ENCODE results near the gene C16orf96. TPM values are rescaled to one million over a fixed set of nuclear protein-coding genes. Genes with fewer than 3 reads are reported as not detected.

The C16orf96 gene
- total and polyA plus RNA-seq, 2 of the 13 experiments (the other 11 are each of a cell fraction or from before 2014, with no cell fraction given), result 0.03 TPM; not detected in 1

GRCh38 chr16:4613636-4614570 lies 57.8 kb downstream of the C16orf96 start (continued):
- TF ChIP-seq ZNF142 (CRISPR knock-in tag; IDR thresholded peaks at IDR 0.05), result peak; percentile 59
- TF ChIP-seq XBP1 (CRISPR knock-in tag; IDR thresholded peaks at IDR 0.05), result no peak
- TF ChIP-seq, protein P1, sequence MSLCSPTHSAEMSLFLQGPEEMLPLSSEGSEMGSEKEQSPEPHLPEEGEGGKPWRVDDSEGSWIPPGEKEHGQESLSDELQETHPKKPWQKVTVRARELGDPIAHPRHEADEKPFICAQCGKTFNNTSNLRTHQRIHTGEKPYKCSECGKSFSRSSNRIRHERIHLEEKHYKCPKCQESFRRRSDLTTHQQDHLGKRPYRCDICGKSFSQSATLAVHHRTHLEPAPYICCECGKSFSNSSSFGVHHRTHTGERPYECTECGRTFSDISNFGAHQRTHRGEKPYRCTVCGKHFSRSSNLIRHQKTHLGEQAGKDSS (CRISPR knock-in tag; IDR thresholded peaks at IDR 0.05; ENCODE audit: borderline replicate concordance, low read depth), result no peak
- 0 out of 2 replicates have a peak, but pooled peaks have one; percentile 20 for TF ChIP-seq CBFB (CRISPR knock-in tag; IDR thresholded peaks at IDR 0.05)
- TF ChIP-seq ZC3H4 (CRISPR knock-in tag; IDR thresholded peaks at IDR 0.05; ENCODE audit: borderline replicate concordance), result no peak
- TF ChIP-seq TFDP2 (CRISPR knock-in tag; IDR thresholded peaks at IDR 0.05), result no peak
- no peak for TF ChIP-seq FOXP1 (IDR thresholded peaks at IDR 0.05)
- TF ChIP-seq FOXP1 (CRISPR knock-in tag; IDR thresholded peaks at IDR 0.05), result 0 out of 2 replicates have a peak, but pooled peaks have one; percentile 9
- peak; percentile 83 for TF ChIP-seq ZNF546 (CRISPR knock-in tag; conservative IDR thresholded peaks at IDR 0.05)
- 0 out of 2 replicates have a peak, but pooled peaks have one; percentile 42 for TF ChIP-seq HNRNPL (IDR thresholded peaks at IDR 0.05; ENCODE audit: low read depth, low read length)
- no peak for TF ChIP-seq ZNF124 (CRISPR knock-in tag; IDR thresholded peaks at IDR 0.05)
- no peak for TF ChIP-seq ZNF761 (CRISPR knock-in tag; conservative IDR thresholded peaks at IDR 0.05)
- TF ChIP-seq NR0B2 (CRISPR knock-in tag; IDR thresholded peaks at IDR 0.05), result peak; percentile 67; the same call in 1 of the 2 replicates
- TF ChIP-seq TRAFD1 (CRISPR knock-in tag; IDR thresholded peaks at IDR 0.05; ENCODE audit: borderline replicate concordance), result no peak
- no peak for TF ChIP-seq ATRX (CRISPR knock-in tag; IDR thresholded peaks at IDR 0.05; ENCODE audit: borderline replicate concordance)
- TF ChIP-seq, protein P2, sequence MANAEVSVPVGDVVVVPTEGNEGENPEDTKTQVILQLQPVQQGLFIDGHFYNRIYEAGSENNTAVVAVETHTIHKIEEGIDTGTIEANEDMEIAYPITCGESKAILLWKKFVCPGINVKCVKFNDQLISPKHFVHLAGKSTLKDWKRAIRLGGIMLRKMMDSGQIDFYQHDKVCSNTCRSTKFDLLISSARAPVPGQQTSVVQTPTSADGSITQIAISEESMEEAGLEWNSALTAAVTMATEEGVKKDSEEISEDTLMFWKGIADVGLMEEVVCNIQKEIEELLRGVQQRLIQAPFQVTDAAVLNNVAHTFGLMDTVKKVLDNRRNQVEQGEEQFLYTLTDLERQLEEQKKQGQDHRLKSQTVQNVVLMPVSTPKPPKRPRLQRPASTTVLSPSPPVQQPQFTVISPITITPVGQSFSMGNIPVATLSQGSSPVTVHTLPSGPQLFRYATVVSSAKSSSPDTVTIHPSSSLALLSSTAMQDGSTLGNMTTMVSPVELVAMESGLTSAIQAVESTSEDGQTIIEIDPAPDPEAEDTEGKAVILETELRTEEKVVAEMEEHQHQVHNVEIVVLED (CRISPR knock-in tag; IDR thresholded peaks at IDR 0.05; ENCODE audit: borderline replicate concordance), result peak; percentile 67; the same call in 1 of the 2 replicates

Data from HepG2 (cell line).